Stimulated activated naive CD8-positive, alpha-beta T cell treated with anti-CD3 and anti-CD28 coated beads, Interleukin-15, amount 100 ng/mL, for 72 hours (primary cell): ENCODE results near the gene HOXA3.

Experiments used
- ATAC-seq: fragments of 150-1000 bp; cut with Tn5 transposase; 2 replicates; pipeline ENCODE4 v1.10.0; 2021; ENCODE audit warnings: mild to moderate bottlenecking, moderate library complexity
- DNase-seq, 2 donors: peaks; one replicate each; pipeline ENCODE4 v3.0.0; 2021 to 2022
- H3K27ac Mint-ChIP-seq, 2 donors: one replicate each; pipeline ENCODE4 v1.8.0; 2022; ENCODE audit warnings: mild to moderate bottlenecking in 2 of 2, mixed read lengths in 2 of 2, moderate library complexity in 2 of 2
- H3K27me3 Mint-ChIP-seq: one replicate; pipeline ENCODE4 v1.8.0; 2022; ENCODE audit warnings: mixed read lengths
- H3K4me1 Mint-ChIP-seq: one replicate; pipeline ENCODE4 v1.8.0; 2022; ENCODE audit warnings: mild to moderate bottlenecking, mixed read lengths
- H3K4me3 Mint-ChIP-seq, 2 donors: one replicate each; pipeline ENCODE4 v1.8.0; 2022; ENCODE audit warnings: mild to moderate bottlenecking in 2 of 2, mixed read lengths in 2 of 2, moderate library complexity in 1 of 2
- H3K9me3 Mint-ChIP-seq, 2 donors: one replicate each; pipeline ENCODE4 v1.8.0; 2022; ENCODE audit warnings: mixed read lengths in 2 of 2

HOXA3 gene

DNA sequence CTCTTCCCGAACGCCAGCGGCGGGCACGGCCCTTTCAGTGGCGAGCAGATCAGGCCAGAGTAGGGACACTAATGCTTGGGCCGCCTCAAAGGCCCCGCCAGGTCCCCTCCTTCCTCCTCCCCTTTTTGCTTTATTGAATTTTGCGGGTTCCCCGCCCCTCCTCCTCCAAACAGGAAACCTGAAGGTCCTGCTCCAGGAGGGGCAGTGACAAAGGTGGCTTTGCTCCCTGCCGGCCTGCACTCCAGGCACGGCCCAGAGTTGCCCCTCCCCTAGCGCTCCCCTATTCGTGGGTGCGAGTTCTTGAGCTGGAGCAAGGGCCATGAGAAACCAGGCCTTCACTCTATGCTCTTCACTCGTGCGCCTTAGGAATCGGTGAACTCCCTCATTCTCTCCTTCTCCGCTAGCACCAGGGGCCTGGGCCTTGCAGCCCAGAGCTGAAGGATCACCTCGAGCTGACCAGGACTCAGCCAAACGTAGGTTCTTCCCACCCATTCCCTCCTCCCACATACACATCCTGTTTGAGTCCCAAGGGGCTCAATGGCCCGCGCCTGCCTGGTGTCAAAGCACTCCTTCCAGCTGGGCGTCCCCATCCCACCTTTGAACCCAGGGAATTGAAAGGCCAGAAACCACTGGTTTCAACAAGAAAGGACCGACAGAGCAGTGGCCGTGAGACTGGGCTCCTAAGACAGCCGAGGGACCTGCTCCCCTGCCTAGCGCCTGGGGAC is 4.2 kb downstream of the HOXA3 start:
- H3K27ac Mint-ChIP-seq = no peak overlapping the region
- peaks cover 86% of the 10 kb centered on the region for H3K27me3 Mint-ChIP-seq
- peaks cover 35% of the 10 kb centered on the region for H3K4me1 Mint-ChIP-seq
- DNase-seq (no peak), ATAC-seq (no peak)
- no peaks in the 10 kb centered on the region for H3K9me3 Mint-ChIP-seq
- peak overlapping the region; percentile 69 to 78 for H3K4me3 Mint-ChIP-seq

GRCh38 chr7:27147199-27148030 is 5.0 kb downstream of the HOXA3 start, which contains the start of gene HOXA6:
HOXA6 (minus strand) TSS chr7:27147774; CDS start chr7:27147749, 25 bp downstream.
- ATAC-seq = no peak
- Mint-ChIP-seq H3K4me3 (peak within 1 kb of the TSS; percentile 69 to 78), H3K27ac (no peak within 1 kb of the TSS), H3K4me1 (peaks cover 33% of the 10 kb centered on the region), H3K9me3 (no peaks in the 10 kb centered on the region), H3K27me3 (peaks cover 85% of the 10 kb centered on the region)
- DNase-seq = no peak

- ATAC-seq (no peak), DNase-seq (no peak)
- Mint-ChIP-seq H3K27me3 (peaks cover 85% of the 10 kb centered on the region), H3K4me1 (peaks cover 26% of the 10 kb centered on the region), H3K27ac (no peak overlapping the region), H3K4me3 (no peak overlapping the region), H3K9me3 (no peaks in the 10 kb centered on the region)
These were observed 5.7 kb downstream of the HOXA3 start for GRCh38 chr7:27146491-27147198.

- ATAC-seq = no peak
- peaks cover 85% of the 10 kb centered on the region for H3K27me3 Mint-ChIP-seq
- H3K4me3 Mint-ChIP-seq = no peak overlapping the region
- H3K27ac Mint-ChIP-seq = no peak overlapping the region
- H3K9me3 Mint-ChIP-seq = no peaks in the 10 kb centered on the region
- DNase-seq = no peak
- H3K4me1 Mint-ChIP-seq = peaks cover 19% of the 10 kb centered on the region
These were observed 6.4 kb downstream of the HOXA3 start for GRCh38 chr7:27145914-27146412.

- no peaks in the 10 kb centered on the region for H3K9me3 Mint-ChIP-seq
- DNase-seq (no peak), ATAC-seq (no peak)
- H3K27me3 Mint-ChIP-seq = peaks cover 79% of the 10 kb centered on the region
- H3K4me1 Mint-ChIP-seq = peaks cover 12% of the 10 kb centered on the region
- H3K27ac Mint-ChIP-seq = no peak overlapping the region
- no peak overlapping the region for H3K4me3 Mint-ChIP-seq
These were observed 7.0 kb downstream of the HOXA3 start for GRCh38 chr7:27145165-27145913.

DNA sequence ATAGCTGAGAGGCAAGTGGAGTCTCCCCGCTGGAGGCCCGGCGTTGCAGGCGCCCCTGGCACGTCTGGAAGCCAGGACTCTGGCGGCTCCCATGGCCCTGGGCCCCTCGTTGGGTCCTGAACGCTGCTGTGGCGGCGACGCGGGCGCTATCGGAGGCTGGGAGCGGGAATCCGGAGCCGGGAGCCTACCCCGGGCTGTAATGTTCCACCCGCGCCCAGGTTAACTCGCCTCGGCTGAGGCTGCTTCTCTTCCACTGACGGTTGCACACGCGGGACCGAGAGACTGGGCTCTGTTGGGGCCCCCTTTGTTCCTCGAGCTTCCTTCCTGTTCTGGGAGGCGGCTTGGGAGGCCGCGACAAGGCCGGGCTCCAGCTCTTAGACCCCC is 7.6 kb downstream of the HOXA3 start:
- peaks cover 77% of the 10 kb centered on the region for H3K27me3 Mint-ChIP-seq
- no peak for DNase-seq
- H3K4me1 Mint-ChIP-seq = peaks cover 9% of the 10 kb centered on the region
- H3K27ac Mint-ChIP-seq = no peak overlapping the region
- ATAC-seq = no peak
- H3K4me3 Mint-ChIP-seq = no peak overlapping the region
- no peaks in the 10 kb centered on the region for H3K9me3 Mint-ChIP-seq

- DNase-seq (no peak), ATAC-seq (no peak)
- Mint-ChIP-seq H3K4me3 (no peak overlapping the region), H3K4me1 (peaks cover 9% of the 10 kb centered on the region), H3K27ac (no peak overlapping the region), H3K27me3 (peaks cover 76% of the 10 kb centered on the region), H3K9me3 (no peaks in the 10 kb centered on the region)
These were observed 8.2 kb downstream of the HOXA3 start for GRCh38 chr7:27143950-27144780.

DNA sequence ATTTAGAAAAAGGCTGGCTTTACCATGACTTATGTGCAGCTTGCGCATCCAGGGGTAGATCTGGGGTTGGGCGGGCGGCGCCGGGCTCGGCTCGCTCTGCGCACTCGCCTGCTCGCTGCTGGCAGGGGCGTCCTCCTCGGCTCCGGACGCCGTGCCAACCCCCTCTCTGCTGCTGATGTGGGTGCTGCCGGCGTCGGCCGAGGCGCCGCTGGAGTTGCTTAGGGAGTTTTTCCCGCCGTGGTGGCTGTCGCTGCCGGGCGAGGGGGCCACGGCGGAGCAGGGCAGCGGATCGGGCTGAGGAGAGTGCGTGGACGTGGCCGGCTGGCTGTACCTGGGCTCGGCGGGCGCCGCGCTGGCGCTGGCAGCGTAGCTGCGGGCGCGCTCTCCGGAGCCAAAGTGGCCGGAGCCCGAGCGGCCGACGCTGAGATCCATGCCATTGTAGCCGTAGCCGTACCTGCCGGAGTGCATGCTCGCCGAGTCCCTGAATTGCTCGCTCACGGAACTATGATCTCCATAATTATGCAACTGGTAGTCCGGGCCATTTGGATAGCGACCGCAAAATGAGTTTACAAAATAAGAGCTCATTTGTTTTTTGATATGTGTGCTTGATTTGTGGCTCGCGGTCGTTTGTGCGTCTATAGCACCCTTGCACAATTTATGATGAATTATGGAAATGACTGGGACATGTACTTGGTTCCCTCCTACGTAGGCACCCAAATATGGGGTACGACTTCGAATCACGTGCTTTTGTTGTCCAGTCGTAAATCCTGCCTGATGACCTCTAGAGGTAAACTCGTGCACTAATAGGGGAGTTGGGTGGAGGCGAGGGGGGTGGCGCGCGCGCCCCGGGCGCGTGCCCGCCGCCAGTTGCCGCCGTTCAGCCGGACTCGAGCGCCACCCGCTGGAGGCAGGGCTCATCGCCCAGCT is 9.1 kb downstream of the HOXA3 start, which contains the start of gene HOXA5:
Gene HOXA5 (minus strand): TSS at position 659 of the 927 bp plus-strand sequence. CDS start 74 bp downstream, at position 585.
- ATAC-seq (no peak), DNase-seq (no peak)
- Mint-ChIP-seq H3K4me3 (peak within 1 kb of the TSS in 1 of 2 donors; percentile 42), H3K27me3 (peaks cover 75% of the 10 kb centered on the region), H3K9me3 (no peaks in the 10 kb centered on the region), H3K4me1 (peaks cover 5% of the 10 kb centered on the region), H3K27ac (peak within 1 kb of the TSS in 1 of 2 donors; percentile 32)

- peaks cover 75% of the 10 kb centered on the region for H3K27me3 Mint-ChIP-seq
- H3K4me1 Mint-ChIP-seq = no peaks in the 10 kb centered on the region
- H3K4me3 Mint-ChIP-seq = peak overlapping the region in 1 of 2 donors; percentile 42
- H3K27ac Mint-ChIP-seq = peak overlapping the region in 1 of 2 donors; percentile 32
- no peaks in the 10 kb centered on the region for H3K9me3 Mint-ChIP-seq
- ATAC-seq = no peak
- DNase-seq = no peak
These were observed 9.8 kb downstream of the HOXA3 start for GRCh38 chr7:27142580-27143022.

DNA sequence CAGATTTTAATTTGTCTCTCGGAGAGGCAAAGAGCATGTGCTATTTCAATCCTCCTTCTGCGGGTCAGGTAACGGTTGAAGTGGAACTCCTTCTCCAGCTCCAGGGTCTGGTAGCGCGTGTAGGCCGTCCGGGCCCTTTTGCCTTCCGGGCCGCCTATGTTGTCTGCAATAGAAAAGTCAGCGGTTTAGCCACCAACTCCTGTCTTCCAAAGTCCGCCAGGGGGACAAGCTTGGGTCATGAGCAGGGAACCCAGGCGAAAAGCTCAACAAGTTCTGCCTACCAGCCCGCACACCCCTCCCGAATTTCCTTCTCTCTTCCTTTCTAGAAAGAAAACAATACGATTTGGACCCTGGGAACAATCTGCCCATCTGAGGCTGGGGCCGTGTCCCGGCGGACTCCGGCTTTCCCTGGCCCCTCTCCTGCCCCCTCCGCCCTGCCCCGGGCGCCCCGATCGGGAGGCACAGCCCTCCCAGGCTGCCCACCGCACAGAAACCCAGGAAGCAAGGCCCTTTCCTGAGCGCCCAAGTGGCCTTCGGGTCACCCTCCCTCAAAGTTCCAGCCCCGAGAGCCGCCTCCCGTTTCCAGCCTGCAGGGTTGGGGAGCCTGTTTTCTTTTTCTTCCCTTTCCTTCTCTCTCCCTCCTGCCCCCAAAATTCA is 10.3 kb downstream of the HOXA3 start:
- DNase-seq = no peak
- Mint-ChIP-seq H3K9me3 (no peaks in the 10 kb centered on the region), H3K4me3 (no peak overlapping the region), H3K4me1 (peaks cover 3% of the 10 kb centered on the region), H3K27ac (no peak overlapping the region), H3K27me3 (peaks cover 75% of the 10 kb centered on the region)
- ATAC-seq = no peak

DNA sequence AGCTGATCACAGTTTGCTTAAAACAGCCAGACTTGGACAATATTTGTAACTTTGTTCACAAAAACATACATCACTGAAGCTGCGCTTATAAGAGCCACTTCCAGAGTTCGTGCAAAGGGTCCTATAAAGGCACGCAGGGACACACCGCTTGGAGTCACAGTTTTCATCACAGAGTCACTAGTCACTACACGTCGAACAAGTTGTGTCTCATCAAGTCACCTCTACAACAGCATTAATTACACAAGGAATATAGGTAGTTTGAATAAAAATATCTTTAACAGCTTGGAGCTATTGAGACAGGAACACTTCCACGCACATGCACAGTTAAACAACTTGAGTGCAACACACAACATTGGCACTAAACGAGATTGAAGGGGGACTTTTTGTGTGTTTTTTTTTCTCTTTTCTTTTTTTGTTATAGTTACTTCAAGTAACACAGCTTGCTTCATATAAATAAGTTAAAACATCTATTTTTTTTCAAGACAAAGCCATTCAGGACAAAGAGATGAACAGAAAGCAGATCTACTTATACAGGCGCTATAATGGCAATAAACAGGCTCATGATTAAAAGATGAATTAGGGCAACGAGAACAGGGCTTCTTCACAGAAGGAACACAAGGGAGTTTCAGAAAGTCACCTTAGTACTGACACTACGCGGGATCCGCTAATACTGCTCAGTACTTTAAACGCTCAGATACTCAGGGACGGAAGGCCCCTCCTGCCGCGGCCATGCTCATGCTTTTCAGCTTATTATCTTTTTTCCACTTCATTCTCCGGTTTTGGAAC is 11.1 kb downstream of the HOXA3 start:
- H3K27me3 Mint-ChIP-seq = peaks cover 75% of the 10 kb centered on the region

GRCh38 chr7:27140126-27140857 is 12.1 kb downstream of the HOXA3 start:
- Mint-ChIP-seq H3K4me1 (peaks cover 16% of the 10 kb centered on the region), H3K27me3 (peaks cover 74% of the 10 kb centered on the region), H3K9me3 (no peaks in the 10 kb centered on the region), H3K27ac (no peak overlapping the region), H3K4me3 (no peak overlapping the region)
- ATAC-seq = no peak
- no peak for DNase-seq

More for the DNA sequence above, 11.1 kb downstream of the HOXA3 start:
- H3K9me3 Mint-ChIP-seq = no peaks in the 10 kb centered on the region
- DNase-seq (no peak), ATAC-seq (no peak)
- no peak overlapping the region for H3K27ac Mint-ChIP-seq
- peaks cover 5% of the 10 kb centered on the region for H3K4me1 Mint-ChIP-seq
- H3K4me3 Mint-ChIP-seq = no peak overlapping the region
